GM19395 (cell line): ENCODE data around the gene PIK3R5.

Experiments used
- ATAC-seq: cut with Tn5 transposase; IDR thresholded peaks from one replicate; pipeline ENCODE4 v1.9.1; 2021; ENCODE audit warnings: mild to moderate bottlenecking, moderate library complexity; ENCODE audit not compliant: unreplicated experiment

The PIK3R5 gene

GRCh38 chr17:8838551-8839095 lies 126.9 kb downstream of the PIK3R5 start:
- no peak for ATAC-seq

GRCh38 chr17:8837563-8838075 lies 127.9 kb downstream of the PIK3R5 start:
- no peak for ATAC-seq

- no peak for ATAC-seq
These were observed 128.5 kb downstream of the PIK3R5 start for GRCh38 chr17:8836821-8837562.

- ATAC-seq = no peak
These were observed 129.7 kb downstream of the PIK3R5 start for GRCh38 chr17:8835631-8836364.

GRCh38 chr17:8835106-8835505 lies 130.4 kb downstream of the PIK3R5 start:
- no peak for ATAC-seq

GRCh38 chr17:8832711-8833352 lies 132.7 kb downstream of the PIK3R5 start:
- ATAC-seq = no peak

GRCh38 chr17:8831234-8831849 lies 134.2 kb downstream of the PIK3R5 start:
- no peak for ATAC-seq

- ATAC-seq = no peak
These were observed 135.4 kb downstream of the PIK3R5 start for GRCh38 chr17:8830141-8830540.

- no peak for ATAC-seq
These were observed 136.2 kb downstream of the PIK3R5 start for GRCh38 chr17:8829036-8829941.
